SH-SY5Y (cell line): ENCODE results near the gene MRPL38.

Source experiments
- GATA2 ChIP-seq: IDR thresholded peaks from 2 replicates; pipeline ENCODE4 v1.6.1; 2011; ENCODE audit warnings: mild to moderate bottlenecking, low read depth, low read length
- GATA3 ChIP-seq: IDR thresholded peaks from 2 replicates; pipeline ENCODE4 v1.6.1; 2011; ENCODE audit warnings: low read depth, mild to moderate bottlenecking, low read length, moderate library complexity

- TF ChIP-seq GATA2 (no peak), GATA3 (no peak)
Observed at GRCh38 chr17:75892556-75893224, 12.0 kb downstream of the MRPL38 start.
